ENCODE data around the gene TEX55.
"Not testable (repeated sequence)": the region's sequence is repeated elsewhere in the genome, so short reads cannot be mapped to it uniquely, and the experiment has no call there.

The TEX55 gene

DNA sequence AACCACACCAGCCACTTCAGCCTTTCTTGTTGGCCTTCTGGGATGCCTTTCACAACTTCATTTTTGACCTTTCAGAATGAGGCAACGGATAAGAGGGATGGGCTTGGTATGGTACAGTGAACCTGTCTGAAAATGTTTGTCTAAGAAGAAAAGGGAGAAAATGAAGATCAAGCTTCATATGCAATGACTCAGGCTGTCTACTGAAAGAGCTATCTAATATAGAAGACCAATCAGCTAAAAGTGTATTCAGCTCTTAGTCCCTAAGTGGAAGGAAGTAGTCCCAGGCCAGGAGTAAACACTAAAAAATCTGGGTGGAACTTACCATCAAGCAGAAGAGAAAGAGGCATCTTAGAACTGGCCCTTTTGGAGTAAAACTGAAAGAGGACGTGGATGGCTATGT is 15.3 kb downstream of the TEX55 start:
- TF ChIP-seq, protein P1, sequence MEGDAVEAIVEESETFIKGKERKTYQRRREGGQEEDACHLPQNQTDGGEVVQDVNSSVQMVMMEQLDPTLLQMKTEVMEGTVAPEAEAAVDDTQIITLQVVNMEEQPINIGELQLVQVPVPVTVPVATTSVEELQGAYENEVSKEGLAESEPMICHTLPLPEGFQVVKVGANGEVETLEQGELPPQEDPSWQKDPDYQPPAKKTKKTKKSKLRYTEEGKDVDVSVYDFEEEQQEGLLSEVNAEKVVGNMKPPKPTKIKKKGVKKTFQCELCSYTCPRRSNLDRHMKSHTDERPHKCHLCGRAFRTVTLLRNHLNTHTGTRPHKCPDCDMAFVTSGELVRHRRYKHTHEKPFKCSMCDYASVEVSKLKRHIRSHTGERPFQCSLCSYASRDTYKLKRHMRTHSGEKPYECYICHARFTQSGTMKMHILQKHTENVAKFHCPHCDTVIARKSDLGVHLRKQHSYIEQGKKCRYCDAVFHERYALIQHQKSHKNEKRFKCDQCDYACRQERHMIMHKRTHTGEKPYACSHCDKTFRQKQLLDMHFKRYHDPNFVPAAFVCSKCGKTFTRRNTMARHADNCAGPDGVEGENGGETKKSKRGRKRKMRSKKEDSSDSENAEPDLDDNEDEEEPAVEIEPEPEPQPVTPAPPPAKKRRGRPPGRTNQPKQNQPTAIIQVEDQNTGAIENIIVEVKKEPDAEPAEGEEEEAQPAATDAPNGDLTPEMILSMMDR (IDR thresholded peaks at IDR 0.05; ENCODE audit: low read depth, low read length), result no peak
- no peak overlapping the region for H3K4me3 ChIP-seq (ENCODE audit: low read depth, low read length)

DNA sequence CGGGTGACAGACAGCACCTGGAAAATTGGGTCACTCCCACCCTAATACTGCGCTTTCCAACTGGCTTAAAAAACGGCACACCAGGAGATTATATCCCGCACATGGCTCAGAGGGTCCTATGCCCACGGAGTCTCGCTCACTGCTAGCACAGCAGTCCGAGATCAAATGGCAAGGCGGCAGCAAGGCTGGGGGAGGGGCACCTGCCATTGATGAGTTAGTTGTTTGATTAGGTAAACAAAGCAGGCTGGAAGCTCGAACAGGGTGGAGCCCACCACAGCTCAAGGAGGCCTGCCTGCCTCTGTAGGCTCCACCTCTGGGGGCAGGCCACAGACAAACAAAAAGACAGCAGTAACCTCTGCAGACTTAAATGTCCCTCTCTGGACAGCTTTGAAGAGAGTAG is 18.8 kb downstream of the TEX55 start:
- H3K4me3 ChIP-seq (ENCODE audit: low read depth, low read length), result not testable (repeated sequence)

DNA sequence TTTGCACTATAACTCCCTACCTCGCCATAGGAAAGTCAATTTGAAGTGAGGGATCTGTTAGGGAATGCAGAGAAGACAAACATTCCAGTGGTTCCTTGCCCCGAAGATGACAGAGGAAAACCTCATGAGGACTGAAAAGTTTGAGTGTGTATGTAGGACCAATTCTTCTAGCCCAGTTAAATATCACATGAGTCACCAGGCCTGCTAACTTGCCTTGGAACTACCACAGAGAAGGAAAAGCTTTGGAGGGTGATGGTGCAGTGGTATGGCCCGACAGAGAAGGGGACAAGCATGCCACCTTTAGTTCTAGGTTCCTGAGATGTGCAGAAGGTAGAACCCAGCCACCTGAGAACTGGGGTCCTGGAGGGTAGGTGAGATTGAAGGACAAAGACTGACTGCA is 24.9 kb downstream of the TEX55 start:
- H3K4me3 ChIP-seq (ENCODE audit: low read depth, low read length), result no peak overlapping the region
- TF ChIP-seq, protein P1 (IDR thresholded peaks at IDR 0.05; ENCODE audit: low read depth, low read length), result no peak

DNA sequence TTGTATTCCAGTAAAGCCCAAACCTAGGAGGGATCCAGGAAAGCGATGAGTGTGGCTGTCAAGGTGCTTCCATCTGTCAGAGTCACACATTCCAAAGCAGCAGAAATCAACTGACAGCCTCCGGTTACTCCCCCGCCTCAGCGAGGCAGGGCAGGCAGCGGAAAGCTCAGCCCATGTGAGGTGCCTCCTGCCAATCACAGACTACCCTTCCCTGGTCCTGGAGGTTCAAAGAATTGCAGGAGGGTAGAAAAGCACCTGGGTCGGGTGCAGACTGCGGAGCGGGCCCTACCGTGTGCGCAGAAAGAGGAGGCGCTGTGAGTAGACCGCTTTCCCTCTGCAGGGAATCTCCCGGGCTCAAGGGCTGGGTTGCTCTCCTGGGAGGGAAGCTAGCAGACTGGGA is 27.4 kb downstream of the TEX55 start, which contains the start of gene UPK1B:
Gene UPK1B (plus strand): TSS at position 274 of the 400 bp plus-strand sequence. CDS start 13,144 bp downstream, outside the sequence.
- TF ChIP-seq, protein P1 (IDR thresholded peaks at IDR 0.05; ENCODE audit: low read depth, low read length), result no peak
- H3K4me3 ChIP-seq (ENCODE audit: low read depth, low read length), result no peak within 1 kb of the TSS

DNA sequence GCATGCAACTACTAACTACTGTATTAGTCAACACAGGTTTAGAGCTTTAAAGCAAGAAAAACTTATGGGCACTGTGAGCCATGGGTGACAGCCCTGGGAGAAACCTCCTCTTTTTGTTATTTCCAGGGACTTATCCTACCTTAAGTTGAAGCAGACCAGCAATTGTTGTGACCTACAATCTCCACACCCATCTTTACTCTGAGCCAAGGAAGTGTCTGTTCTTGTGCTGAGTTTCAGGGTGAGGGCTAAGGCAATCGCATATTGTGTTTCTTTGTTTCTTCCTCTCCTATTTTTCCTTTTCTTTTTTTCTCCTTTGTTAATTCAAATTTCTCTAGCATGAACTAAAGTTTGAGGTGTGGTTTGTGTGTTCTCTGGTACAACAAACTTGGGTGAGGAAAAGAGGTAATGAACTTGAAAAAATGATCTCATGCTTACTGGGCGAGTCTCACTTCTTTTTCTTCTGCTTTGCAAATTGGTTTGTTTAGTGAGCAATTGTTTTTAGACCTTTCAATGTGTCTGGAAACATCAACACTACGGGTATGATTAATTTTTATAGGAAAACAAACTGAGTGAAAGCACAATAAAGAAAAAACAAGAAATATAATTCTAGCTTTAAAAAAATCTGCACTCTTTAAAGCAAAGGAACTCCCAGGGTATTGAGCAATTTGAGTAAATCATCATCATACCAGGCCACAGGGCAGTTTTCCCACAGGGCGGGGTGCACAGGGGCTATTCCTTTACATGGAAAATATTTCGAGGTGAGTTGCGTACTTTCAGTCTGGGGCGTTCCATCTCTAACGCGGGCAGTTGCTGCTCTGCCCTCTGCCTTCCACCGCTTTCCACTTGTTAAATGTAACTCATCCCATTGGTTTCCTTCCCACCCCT is 30.1 kb downstream of the TEX55 start:
- TF ChIP-seq, protein P1 (IDR thresholded peaks at IDR 0.05; ENCODE audit: low read depth, low read length), result no peak
- H3K4me3 ChIP-seq (ENCODE audit: low read depth, low read length), result no peak overlapping the region

DNA sequence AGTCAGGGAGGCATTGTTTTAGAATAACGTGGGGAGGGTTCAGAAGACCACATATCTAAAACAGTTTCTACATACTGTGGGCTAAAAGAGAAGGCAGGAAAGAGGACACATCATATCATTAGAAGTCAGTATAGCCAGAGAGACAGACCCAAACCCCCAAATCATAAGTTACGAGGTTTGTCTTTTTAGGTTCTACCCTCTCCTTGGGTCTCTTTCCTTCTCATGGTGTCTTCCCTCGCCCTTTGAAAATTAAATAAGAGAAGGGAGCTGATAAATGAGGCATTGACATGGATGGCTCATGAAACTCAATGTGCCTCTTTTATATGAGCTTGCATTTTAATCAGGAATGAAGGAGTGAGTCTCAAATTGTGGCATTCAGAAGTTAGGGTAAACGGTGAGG is 30.8 kb downstream of the TEX55 start:
- H3K4me3 ChIP-seq (ENCODE audit: low read depth, low read length), result no peak overlapping the region
- TF ChIP-seq, protein P1 (IDR thresholded peaks at IDR 0.05; ENCODE audit: low read depth, low read length), result no peak

DNA sequence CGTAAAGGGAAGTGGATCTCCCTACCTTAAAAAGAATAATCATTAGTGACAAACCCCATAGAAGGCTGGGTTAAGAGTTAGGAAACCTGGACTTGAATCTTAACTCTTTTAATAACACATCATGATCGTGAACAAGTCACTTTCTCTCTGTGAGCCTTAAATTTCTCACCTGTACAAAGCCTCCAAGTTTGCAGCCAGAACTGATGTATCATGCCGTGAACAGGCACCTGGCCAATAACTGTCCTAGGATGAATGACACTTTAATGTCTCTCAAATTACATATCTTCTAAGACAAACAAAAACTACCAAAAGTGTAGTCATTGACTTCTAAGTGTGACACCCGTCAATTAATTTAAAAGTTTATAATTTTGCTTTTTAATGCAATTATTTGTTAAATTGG is 31.4 kb downstream of the TEX55 start:
- H3K4me3 ChIP-seq (ENCODE audit: low read depth, low read length), result no peak overlapping the region
- TF ChIP-seq, protein P1 (IDR thresholded peaks at IDR 0.05; ENCODE audit: low read depth, low read length), result no peak

Measured in WI38 (cell line).